SH-SY5Y (cell line): Measurements from ENCODE around the gene PGBD2.

Experiments used
- GATA2 ChIP-seq: IDR thresholded peaks from 2 replicates; pipeline ENCODE4 v1.6.1; 2011; ENCODE audit warnings: mild to moderate bottlenecking, low read depth, low read length
- GATA3 ChIP-seq: IDR thresholded peaks from 2 replicates; pipeline ENCODE4 v1.6.1; 2011; ENCODE audit warnings: low read depth, mild to moderate bottlenecking, low read length, moderate library complexity

- TF ChIP-seq GATA3: no peak
- no peak for TF ChIP-seq GATA2
Observed at GRCh38 chr1:248913933-248914332, 7.9 kb downstream of the PGBD2 start.
